GM18526 (cell line): ENCODE measurements around the gene HOXA9.

Experiments used
- POLR2A ChIP-seq: IDR thresholded peaks from 3 replicates; pipeline ENCODE4 v1.6.1; 2011; ENCODE audit not compliant: insufficient read length; ENCODE audit errors: extremely low read depth

Gene HOXA9

GRCh38 chr7:27194686-27195379 is 29.5 kb upstream of the HOXA9 start:
- no peak for TF ChIP-seq POLR2A

DNA sequence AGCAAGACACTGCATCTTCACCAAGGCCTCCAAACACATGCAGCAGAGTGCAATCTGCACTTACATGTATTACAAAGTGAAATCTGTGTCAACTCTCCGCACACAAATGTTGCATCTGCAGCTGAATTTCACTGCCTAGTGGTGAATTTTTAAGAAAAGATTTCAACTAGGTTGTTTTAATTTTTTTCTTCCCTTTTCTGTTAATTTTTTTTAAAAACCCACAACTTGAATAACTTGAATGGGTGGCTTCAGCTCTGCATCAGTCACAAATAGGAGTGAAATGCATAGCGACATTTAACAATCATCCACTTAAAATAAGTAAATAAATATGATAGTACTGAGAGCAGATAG is 28.6 kb upstream of the HOXA9 start:
- no peak for TF ChIP-seq POLR2A

GRCh38 chr7:27193335-27194001 is 28.1 kb upstream of the HOXA9 start:
- TF ChIP-seq POLR2A: no peak

DNA sequence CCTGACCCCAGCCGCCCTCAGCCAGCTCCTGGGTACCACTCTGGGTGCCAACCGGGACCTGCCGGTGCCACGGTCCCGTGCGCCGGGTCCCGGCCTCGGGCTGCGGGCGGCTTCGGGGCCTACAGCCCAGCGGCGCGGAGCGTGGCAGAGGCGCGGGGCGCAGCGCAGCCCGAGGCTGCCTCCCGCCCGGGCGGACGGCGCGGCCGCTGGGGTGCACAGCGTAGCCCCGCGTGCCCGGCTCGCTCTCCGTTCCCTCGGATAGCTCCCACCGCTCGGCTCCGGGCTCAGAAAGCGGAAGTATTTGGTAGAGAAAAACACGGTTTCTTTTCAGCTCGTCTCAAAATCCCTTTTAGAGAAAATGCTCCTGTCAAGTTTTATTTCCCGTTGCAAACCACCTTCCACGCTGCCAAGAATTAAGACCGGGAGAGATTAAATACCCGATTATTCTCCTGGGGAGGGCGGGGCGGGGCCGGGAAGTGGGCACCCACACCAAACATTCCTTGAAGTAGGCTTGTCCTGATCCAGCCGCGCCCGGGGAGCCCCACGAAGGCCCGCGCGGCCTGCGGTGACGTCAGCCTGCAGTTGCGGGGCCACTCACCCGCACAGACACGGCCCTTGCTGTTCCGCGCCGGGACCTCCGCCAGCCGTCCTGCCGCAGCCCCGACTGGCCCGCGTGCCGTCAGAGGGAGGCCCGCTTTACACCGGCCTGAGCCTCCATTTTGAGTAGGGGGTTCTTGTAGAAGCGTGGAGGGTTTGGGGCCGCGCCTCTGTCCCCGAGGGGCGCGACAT is 27.4 kb upstream of the HOXA9 start:
- no peak for TF ChIP-seq POLR2A

DNA sequence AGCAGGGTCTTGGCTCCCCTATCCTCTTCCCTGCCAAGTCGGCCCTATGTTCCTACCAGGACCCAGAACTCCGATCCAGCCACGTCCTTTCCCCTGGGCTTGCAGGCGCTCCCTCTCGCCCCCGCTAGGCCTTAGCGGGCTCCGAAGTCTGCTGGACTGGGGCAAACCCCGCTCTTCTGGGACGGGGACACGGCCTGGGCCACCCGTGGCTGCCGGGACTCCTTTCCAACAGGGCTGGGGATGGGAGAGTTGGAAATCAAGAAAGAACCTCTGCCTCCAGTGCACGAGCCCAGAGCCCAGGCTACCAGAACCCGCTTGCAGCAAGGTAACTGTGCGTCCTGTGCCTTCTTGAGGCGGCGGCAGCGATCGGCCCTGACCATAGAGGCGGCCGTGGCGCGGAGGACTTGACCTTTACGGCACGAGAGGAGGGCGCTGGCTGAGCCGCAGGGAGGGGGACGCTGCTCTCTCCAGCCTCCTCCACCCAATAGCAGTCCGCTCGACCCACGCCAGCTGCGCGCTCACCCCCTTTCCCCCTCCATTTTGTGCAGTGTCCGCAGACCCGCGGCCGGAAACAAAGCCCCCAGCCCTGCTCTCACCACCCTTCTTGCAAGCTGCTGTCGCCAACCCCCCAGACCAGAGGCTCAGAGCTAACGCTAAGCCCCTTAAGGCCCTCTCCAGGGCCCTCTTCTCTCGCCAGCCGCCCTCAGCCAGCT is 26.7 kb upstream of the HOXA9 start:
- no peak for TF ChIP-seq POLR2A

- TF ChIP-seq POLR2A: no peak
These were observed 25.9 kb upstream of the HOXA9 start for GRCh38 chr7:27191161-27191731.

DNA sequence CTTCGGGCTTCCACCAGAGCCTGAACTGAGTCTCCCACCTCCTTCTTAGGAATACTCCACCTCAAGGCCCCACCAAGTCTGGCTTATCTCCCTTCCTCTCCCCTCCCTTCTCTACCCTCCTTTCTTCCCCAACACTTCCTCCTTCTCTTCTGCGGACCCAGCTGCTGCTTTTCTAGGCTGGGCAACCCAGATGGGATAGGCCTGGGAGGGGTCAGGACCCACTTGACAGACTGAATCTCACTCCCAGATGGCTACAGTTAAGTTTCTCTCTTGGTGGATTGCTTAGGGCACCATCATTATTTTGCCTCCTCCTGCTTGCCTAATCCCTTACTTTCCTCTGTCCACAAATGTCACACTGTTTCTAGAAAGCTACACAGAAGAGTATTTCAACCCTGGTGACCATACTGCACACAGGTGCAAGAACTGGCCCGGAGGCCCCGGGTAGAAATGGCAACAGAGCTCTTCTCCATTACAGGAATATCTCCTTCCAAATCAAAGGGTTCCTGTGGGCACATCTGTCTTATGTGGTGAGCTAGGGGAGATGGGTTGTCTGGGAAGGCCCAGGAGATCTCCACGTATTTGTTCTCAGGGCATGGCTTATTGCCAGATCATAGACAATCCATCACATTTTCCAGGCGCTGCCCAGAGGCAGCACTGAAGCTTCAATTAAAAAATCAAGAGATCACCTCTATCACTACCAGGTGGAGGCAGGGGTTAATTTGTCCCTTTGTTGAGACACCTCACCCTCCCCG is 24.8 kb upstream of the HOXA9 start:
- no peak for TF ChIP-seq POLR2A

DNA sequence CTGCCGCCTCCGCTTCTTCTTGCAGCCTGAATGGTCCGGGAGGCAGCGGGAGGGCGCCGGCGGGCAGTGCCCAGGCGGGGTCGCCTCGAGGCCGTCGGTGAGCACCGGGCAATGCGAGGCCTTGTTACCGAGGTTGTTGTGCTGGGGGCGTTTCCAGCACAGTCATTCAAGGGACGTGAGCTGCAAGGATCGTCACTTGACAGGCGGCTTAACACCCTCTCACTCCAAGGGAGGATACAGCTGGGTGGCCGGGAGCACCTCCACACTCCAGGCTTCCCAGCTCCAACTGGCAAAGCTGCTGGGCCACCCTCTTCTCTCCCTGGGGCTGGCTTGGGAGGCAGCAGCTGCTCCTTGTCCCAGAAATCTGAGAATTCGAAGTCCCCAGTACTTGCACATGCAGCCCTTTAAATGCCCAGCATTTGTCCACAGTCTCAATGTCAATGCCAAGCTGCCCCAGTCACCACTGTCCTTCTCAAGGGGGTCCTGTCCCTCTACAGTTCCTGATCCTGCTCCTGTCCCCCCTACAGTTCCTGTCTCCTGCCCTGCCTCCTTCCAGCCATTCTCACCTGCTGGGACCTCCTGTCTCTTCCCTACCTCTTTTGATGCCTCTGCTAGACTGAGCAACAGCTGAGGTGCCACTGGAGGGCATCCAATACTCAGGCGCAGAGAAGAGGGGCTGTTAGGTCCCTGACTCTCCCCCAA is 24.1 kb upstream of the HOXA9 start:
- TF ChIP-seq POLR2A: no peak

GRCh38 chr7:27188386-27189294 is 23.3 kb upstream of the HOXA9 start:
- TF ChIP-seq POLR2A: no peak

DNA sequence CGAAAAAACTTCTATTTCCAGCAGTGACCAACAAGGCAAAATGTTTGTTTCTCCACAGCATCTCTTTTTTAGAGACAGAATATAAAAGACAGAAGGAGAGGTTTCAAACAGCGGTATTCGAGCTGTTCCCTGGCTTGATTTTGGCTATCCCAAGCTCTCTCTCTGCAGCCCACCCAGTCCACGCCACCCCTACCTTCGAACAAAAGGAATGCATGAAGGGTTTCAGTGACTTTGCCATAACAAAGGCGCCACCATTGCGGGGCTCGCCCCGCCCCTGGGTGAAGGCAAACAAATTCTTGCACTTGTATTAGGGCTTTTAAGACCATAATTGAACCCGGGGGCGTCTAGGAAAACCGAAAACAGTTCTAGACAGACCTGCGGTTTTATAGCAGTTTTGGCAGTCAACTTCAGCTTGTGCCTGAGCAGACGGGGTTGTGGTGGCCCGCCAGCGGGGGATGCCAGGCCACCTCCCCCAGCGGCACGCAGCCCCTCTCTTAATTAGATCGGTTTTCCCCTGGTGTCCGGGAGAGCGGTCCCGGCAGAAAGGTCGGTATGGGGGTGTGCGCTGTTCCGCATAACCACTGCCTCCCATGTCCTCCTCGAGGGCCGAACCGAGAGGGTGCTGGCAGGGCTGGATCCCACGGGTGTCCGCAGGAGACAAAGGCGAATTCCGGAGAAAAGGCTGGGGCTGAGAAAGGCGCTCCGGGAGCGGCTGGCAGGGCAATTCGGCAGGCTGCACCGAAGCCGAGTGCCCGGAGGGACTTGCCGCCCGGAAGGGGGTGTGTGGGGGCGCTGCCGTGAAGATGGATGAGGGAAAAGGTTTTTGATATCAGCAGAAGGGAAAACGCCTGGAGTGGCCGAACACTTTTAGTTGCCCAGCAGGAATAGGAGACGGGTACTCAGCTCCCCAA is 22.4 kb upstream of the HOXA9 start:
- TF ChIP-seq POLR2A: no peak

- no peak for TF ChIP-seq POLR2A
These were observed 21.5 kb upstream of the HOXA9 start for GRCh38 chr7:27186668-27187474.
